ENCODE measurements around the gene UBE2V1.
"Not testable (repeated sequence)": the region's sequence is repeated elsewhere in the genome, so short reads cannot be mapped to it uniquely, and the experiment has no call there.

Gene UBE2V1

GRCh38 chr20:50112512-50113419 lies at the start of gene UBE2V1:
TSS of gene UBE2V1 (minus strand) at chr20:50113150. CDS start at chr20:50113128, 22 bp downstream.
- DNase-seq = peak; percentile 23

- DNase-seq = not testable (repeated sequence)
These were observed 48.5 kb upstream of the UBE2V1 start for GRCh38 chr20:50161494-50161893.

GRCh38 chr20:50153500-50154377 lies 40.8 kb upstream of the UBE2V1 start, which contains the start of gene PEDS1:
TSS of gene PEDS1 (minus strand) at chr20:50153723. CDS start at chr20:50153637, 86 bp downstream.
- DNase-seq = peak; percentile 56

GRCh38 chr20:50153153-50153499 lies 40.2 kb upstream of the UBE2V1 start:
- no peak for DNase-seq

- no peak for DNase-seq
These were observed 39.6 kb upstream of the UBE2V1 start for GRCh38 chr20:50152394-50153152.

- no peak for DNase-seq
These were observed 38.2 kb upstream of the UBE2V1 start for GRCh38 chr20:50151034-50151743.

- no peak for DNase-seq
These were observed 36.7 kb upstream of the UBE2V1 start for GRCh38 chr20:50149481-50150254.

GRCh38 chr20:50146732-50147662 lies 34.0 kb upstream of the UBE2V1 start:
- DNase-seq = no peak

GRCh38 chr20:50146214-50146613 lies 33.3 kb upstream of the UBE2V1 start:
- no peak for DNase-seq

GRCh38 chr20:50145566-50145965 lies 32.6 kb upstream of the UBE2V1 start:
- no peak for DNase-seq

- DNase-seq = no peak
These were observed 31.4 kb upstream of the UBE2V1 start for GRCh38 chr20:50144362-50144761.

- DNase-seq = no peak
These were observed 29.9 kb upstream of the UBE2V1 start for GRCh38 chr20:50142812-50143211.

GRCh38 chr20:50141811-50142561 lies 29.0 kb upstream of the UBE2V1 start:
- DNase-seq = no peak

- no peak for DNase-seq
These were observed 28.2 kb upstream of the UBE2V1 start for GRCh38 chr20:50141018-50141675.

GRCh38 chr20:50140339-50140859 lies 27.4 kb upstream of the UBE2V1 start:
- no peak for DNase-seq

- DNase-seq = no peak
These were observed 25.8 kb upstream of the UBE2V1 start for GRCh38 chr20:50138479-50139393.

GRCh38 chr20:50138120-50138478 lies 25.1 kb upstream of the UBE2V1 start:
- DNase-seq = no peak

- not testable (repeated sequence) for DNase-seq
These were observed 24.8 kb upstream of the UBE2V1 start for GRCh38 chr20:50137702-50138101.

Measured in SHP77 treated with DMSO at 0.1 percent for 48 hours (cell line).